ENCODE data around the gene TBXAS1. TPM values are rescaled to one million over a fixed set of nuclear protein-coding genes. Genes with fewer than 3 reads are reported as not detected.

Gene TBXAS1
- total RNA-seq, 1 experiment from 2014 or later, result 2.3 TPM

GRCh38 chr7:140057143-140057535 lies 228.1 kb downstream of the TBXAS1 start (continued):
- no peak for TF ChIP-seq ZSCAN18 (CRISPR knock-in tag; IDR thresholded peaks at IDR 0.05)
- TF ChIP-seq ZNF423 (CRISPR knock-in tag; IDR thresholded peaks at IDR 0.05), result no peak

GRCh38 chr7:140058517-140058916 lies 229.5 kb downstream of the TBXAS1 start:
- TF ChIP-seq STAT6 (CRISPR knock-in tag; conservative IDR thresholded peaks at IDR 0.05; ENCODE audit: low read depth) (no peak), E2F4 (CRISPR knock-in tag; IDR thresholded peaks at IDR 0.05; ENCODE audit: borderline replicate concordance, low read depth) (no peak), PRRX2 (CRISPR knock-in tag; IDR thresholded peaks at IDR 0.05) (no peak), ELF4 (CRISPR knock-in tag; IDR thresholded peaks at IDR 0.05; ENCODE audit: low read depth) (no peak), MXD4 (CRISPR knock-in tag; IDR thresholded peaks at IDR 0.05; ENCODE audit: borderline replicate concordance) (no peak), ZNF317 (CRISPR knock-in tag; IDR thresholded peaks at IDR 0.05; ENCODE audit: borderline replicate concordance, low read depth) (no peak), ZNF138 (CRISPR knock-in tag; conservative IDR thresholded peaks at IDR 0.05) (no peak), TCF7 (CRISPR knock-in tag; IDR thresholded peaks at IDR 0.05; ENCODE audit: low read depth) (no peak), SMAD3 (CRISPR knock-in tag; IDR thresholded peaks at IDR 0.05; ENCODE audit: borderline replicate concordance) (no peak)
- no peak for DNase-seq (ENCODE audit: low spot score)
- Mint-ChIP-seq H3K27me3 (ENCODE audit: low read depth) (peaks cover 29% of the 10 kb centered on the region), H3K36me3 (no peaks in the 10 kb centered on the region), H3K27ac (no peak overlapping the region), H3K4me3 (no peak overlapping the region), H3K4me1 (peaks cover 6% of the 10 kb centered on the region; the same call in 1 of the 2 replicates), H3K9me3 (no peaks in the 10 kb centered on the region)
- ATAC-seq, result no peak
- POLR2A ChIA-PET, result no interaction called here
- CTCF ChIA-PET, result no interaction called here

- CTCF ChIA-PET, result no interaction called here
- ATAC-seq, result no peak
Observed at GRCh38 chr7:140059273-140060242, 230.5 kb downstream of the TBXAS1 start.

More at GRCh38 chr7:140059273-140060242, 230.5 kb downstream of the TBXAS1 start:
- DNase-seq (ENCODE audit: low spot score), result no peak
- Mint-ChIP-seq H3K27me3 (ENCODE audit: low read depth) (peaks cover 37% of the 10 kb centered on the region), H3K36me3 (no peaks in the 10 kb centered on the region), H3K4me3 (no peak overlapping the region), H3K27ac (no peak overlapping the region), H3K4me1 (peaks cover 10% of the 10 kb centered on the region; the same call in 1 of the 2 replicates), H3K9me3 (no peaks in the 10 kb centered on the region)
- POLR2A ChIA-PET, result no interaction called here
- no peak for TF ChIP-seq FOXP1 (CRISPR knock-in tag; IDR thresholded peaks at IDR 0.05; ENCODE audit: borderline replicate concordance)
- no peak for TF ChIP-seq MLX (CRISPR knock-in tag; IDR thresholded peaks at IDR 0.05)
- no peak for TF ChIP-seq E2F4 (CRISPR knock-in tag; IDR thresholded peaks at IDR 0.05; ENCODE audit: borderline replicate concordance, low read depth)
- TF ChIP-seq ZNF416 (CRISPR knock-in tag; IDR thresholded peaks at IDR 0.05), result no peak
- no peak for TF ChIP-seq ZNF396 (CRISPR knock-in tag; IDR thresholded peaks at IDR 0.05; ENCODE audit: borderline replicate concordance)
- TF ChIP-seq NFE2L1 (CRISPR knock-in tag; IDR thresholded peaks at IDR 0.05), result no peak
- TF ChIP-seq OVOL2 (CRISPR knock-in tag; IDR thresholded peaks at IDR 0.05; ENCODE audit: borderline replicate concordance), result no peak
- no peak for TF ChIP-seq GRHL2 (CRISPR knock-in tag; IDR thresholded peaks at IDR 0.05; ENCODE audit: insufficient replicate concordance, severe bottlenecking)
- no peak for TF ChIP-seq NR3C1 (CRISPR knock-in tag; conservative IDR thresholded peaks at IDR 0.05; ENCODE audit: low read depth)
- TF ChIP-seq PREB (CRISPR knock-in tag; IDR thresholded peaks at IDR 0.05; ENCODE audit: borderline replicate concordance), result no peak
- no peak for TF ChIP-seq NFYB (CRISPR knock-in tag; conservative IDR thresholded peaks at IDR 0.05; ENCODE audit: low read depth)

Measured in WTC11 (cell line).